ENCODE results near the gene PPP1R26. TPM values are rescaled to one million over a fixed set of nuclear protein-coding genes. Genes with fewer than 3 reads are reported as not detected.
A peak's percentile ranks its signal among the peaks of the same experiment; 100 is the strongest.
"Not testable (repeated sequence)": the region's sequence is repeated elsewhere in the genome, so short reads cannot be mapped to it uniquely, and the experiment has no call there.

The PPP1R26 gene
- total RNA-seq, 1 donor from 2014 or later, result 35.5 TPM

DNA sequence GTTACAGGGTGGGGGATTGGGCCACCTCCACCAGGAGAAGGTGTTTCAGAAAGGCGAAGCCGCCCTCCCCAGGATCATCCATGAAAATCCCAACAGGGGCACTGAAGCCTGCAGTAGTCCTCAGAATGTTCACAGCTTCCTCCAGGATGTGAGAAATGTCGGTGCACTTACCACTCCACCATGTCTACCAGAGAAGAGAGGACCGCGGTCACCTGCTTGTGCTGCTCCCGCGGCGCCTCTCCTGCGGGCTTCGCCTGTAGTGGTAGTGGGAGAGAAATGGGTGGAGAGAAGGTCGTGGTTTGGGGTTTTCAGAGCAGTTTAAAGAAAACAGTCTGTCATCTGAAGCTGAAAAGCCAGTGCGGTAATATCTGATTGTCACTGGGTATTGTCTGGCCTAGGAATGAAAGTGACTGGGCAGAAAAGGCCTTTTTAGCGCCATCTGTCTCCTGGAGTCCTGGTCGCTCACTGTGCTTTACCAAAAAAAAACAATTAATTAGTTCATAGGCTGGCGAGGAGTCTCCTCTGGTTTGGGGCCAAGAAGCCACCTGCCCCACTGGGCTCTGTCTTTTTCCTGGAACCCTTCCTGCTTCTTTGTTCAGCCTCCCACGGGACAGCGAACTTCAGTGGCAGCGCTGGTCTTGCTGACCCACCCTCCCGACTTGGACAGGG, 23.0 kb upstream of the PPP1R26 start:
- FAIRE-seq (no peak), DNase-seq (ENCODE audit: low spot score in 2 of 2) (no peak)

DNA sequence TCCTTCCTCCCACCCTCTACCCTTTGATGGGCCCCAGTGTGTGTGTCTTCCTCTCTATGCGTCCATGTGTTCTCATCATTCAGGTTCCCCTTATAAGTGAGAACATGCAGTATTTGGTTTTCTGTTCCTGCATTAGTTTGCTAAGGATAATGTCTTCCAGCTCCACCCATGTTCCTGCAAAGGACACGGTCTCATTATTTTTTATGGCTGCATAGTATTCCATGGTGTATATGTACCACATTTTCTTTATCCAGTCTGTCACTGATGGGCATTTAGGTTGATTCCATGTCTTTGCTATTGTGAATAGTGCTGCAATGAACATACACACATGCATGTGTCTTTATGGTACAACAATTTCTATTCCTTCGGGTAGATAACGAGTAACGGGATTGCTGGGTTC, 21.1 kb upstream of the PPP1R26 start:
- not testable (repeated sequence) for FAIRE-seq; DNase-seq (ENCODE audit: low spot score in 2 of 2)

DNA sequence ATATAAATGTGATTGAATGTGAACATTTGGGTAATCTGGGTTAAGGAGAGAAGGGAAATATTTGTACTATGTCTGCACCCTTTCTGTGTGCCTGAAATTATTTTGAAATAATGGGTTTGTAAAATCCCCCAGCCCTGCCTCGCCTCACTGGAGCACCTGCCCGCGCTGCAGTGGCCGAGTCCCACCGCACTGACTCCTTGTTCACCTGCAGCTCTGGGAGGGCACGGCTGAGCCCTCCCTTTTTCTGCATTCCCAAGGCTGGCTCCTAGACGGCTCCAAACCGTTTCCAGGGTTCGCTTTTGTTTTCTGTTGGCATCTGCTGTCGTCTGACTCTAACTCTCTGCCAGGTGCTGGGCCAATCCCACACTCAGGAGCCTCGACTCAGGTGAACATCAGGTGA, 17.6 kb upstream of the PPP1R26 start:
- DNase-seq (ENCODE audit: low spot score in 2 of 2) (no peak), FAIRE-seq (no peak)

DNA sequence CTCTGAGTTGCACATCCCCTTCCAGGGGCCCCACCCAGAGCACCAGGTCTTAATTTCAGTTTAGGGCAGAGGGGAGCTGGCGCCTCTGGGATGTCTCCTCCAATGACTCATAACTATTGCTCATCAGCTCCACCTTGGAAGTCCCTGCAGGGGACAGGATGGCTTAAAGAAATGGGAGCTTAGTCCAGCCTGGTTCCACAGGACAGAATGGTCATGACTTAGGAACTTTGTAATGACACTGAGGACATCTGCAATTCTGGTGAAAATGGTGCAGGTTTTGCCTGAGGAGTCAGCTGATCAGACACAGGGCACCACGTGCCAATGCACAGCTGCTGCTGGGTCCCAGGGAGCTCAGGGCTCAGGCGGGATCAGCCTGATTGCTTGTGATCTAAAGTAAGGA, 16.4 kb upstream of the PPP1R26 start:
- FAIRE-seq, result no peak
- DNase-seq (ENCODE audit: low spot score in 2 of 2), result no peak

DNA sequence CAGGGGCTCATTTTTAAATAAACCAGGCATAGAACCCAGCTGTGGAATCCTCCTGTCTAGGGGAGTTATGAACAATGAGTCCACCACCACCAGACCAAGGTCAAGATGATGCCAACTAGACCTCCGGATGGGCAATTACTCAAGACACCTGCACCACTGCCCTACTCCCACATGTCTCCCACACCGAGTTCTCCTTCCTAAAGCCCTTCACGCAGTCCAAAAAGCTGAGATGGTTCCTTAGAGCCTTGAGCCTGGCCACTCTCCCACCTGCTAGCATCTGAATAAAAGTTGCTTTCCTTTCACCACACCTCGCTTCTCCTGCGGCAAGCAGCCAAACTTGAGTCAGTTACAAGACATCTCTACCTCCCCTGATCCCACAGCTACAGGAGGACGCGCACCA, 15.4 kb upstream of the PPP1R26 start:
- no peak for DNase-seq (ENCODE audit: low spot score in 2 of 2)
- FAIRE-seq, result no peak

DNA sequence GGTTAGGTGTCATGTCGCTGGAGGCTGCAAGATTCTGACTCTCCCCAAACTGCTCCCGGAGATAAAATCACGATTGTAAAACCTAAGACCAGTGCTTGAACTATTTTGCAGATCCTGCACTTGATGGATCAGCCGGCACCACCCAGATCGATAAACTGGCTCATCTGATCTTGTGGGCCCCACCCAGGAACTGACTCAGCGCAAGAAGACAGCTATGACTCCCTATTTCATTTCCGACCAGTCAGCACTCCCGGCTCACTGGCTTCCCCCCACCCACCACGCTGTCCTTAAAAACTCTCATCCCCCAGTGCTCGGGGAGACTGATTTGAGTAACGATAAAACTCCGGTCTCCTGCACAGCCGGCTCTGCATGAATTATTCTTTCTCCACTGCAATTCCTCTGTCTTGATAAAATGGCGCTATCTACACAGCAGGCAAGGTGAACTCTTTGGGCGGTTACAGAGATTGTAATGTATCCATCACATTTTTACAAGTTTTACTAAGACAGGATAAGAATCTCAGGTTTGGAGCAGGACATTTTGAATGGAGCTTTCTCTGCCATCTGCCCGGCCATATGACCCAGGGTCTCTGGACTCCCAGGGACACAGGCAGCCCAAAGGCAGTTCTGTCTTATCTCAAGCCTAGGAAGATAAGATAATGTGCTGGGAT, 10.6 kb upstream of the PPP1R26 start:
- DNase-seq (ENCODE audit: low spot score in 2 of 2) (no peak), FAIRE-seq (no peak)

DNA sequence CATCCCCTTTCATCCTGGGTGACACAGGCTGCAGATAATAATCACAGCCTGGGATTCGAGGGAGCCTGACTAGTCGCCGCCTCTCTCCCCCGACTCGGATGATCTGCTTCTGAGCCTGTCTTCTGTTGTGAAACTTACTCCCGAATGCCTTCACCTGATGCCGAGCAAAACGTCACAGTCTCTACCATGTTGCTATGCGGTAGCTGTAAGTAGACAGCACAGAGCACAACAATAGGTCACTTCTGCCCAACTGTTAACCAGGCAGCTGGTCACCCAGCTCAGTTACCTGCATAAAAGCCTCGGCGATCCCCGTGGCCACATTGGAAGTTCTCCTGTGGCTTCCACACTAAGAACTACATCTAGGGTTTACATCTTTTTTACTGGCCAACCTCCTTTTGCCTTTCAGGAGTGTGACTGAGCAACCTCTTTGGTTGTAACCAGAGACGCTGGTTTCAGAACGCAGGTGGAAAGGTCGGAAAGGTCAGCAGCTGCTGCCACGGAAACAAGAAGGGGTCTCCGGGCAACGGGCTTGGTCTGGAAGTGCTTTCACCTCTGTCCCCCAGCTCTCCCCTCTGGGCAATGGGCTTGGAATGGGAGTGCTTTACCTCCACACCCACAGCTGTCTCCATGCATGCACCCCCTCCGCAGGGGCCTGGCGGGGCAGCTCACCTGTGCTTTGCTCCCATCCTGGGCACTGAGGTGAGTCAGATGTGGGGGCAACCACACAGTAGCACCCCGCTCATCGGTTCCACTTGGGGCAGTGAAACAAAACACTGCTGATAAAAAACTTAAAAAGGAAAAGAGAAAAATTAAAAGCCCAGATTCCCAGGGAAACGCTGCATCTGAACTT, 7.6 kb upstream of the PPP1R26 start:
- DNase-seq (ENCODE audit: low spot score in 2 of 2) (no peak), FAIRE-seq (no peak)

DNA sequence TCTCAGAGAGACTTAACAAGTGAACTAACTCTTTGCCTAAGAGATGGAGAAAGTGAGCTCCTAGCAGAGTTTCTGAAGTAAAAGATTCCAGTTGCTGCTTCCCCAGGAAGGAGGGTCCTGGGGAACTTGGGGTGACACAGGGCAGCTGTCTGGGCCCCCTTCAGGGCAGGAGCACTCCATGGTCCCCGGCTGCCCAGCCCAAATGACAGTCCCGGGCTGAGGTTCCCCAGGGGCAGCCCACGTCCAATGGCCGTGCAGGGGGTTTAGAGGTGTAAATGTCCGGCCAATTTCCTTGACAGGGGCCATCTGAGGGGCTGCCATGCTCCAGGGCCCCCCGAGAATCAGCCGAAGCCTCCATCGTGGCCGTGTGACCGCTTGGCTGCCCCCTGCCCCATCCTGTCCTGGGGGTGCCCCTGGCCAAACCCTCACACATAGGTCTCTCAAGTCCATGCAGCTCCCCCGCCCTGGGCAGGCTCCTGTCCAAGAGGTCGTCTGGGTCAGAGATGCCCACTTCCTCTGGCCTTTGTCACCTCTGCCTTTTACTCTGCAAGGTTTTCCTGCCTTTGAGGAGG, 5.5 kb upstream of the PPP1R26 start:
- DNase-seq (ENCODE audit: low spot score in 2 of 2) (no peak), FAIRE-seq (no peak)

DNA sequence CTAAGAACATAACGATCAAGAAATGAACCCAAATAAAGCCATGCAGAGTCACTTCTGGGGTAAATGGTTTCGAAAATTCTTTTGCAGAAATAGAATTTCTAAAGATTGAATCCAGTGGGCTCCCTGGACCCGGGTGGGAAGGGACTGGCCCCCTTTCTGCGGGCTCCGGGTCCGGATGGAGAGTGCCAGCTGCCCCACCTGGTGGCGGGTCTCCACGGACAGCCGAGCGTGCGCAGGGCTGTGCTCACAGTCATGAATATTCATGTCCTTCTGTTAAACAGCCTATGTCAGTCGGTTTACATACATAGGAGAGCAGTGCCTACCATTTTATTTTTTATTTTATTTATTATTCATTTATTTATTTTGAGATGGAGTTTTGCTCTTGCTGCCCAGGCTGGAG, 4.7 kb upstream of the PPP1R26 start:
- FAIRE-seq (no peak), DNase-seq (ENCODE audit: low spot score in 2 of 2) (peak in 1 of 2 donors; percentile 73)

DNA sequence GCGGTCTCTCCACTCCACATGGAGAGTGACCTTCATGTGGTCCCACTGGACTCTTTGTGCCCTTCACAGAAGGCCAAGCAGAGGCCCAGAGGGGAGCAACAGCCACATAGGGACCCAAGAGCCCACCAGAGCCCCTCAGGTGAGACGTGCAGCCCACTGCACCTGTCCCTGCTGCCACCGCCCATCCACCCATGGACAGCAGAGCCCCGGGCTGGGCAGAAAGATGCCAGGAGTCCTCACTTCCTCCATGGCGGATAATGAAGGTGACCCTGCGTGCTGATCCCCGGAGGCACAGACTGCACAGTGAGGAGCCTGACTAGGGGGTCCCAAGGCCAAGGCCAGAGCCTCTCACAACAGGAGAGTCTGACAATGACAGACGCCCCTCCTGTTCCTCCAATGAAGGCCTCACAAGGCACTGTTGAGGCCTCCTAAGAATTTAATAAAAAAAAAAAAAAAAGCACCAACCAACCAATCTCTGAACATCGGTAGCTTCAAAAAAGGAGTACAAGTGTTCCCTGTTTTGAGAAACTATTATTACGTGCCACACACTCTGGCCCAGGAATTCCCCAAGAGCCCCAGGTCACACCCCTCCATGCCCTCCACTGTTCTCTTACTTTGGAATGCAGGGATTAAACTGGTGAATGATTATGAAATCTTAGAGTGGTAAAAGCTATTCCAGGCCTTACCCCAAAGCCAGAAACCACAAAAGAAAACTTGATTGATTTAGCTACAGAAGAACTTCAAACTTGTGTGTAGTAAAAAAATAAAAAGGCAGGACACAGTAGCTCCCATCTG, 2.8 kb upstream of the PPP1R26 start:
- FAIRE-seq, result no peak

DNA sequence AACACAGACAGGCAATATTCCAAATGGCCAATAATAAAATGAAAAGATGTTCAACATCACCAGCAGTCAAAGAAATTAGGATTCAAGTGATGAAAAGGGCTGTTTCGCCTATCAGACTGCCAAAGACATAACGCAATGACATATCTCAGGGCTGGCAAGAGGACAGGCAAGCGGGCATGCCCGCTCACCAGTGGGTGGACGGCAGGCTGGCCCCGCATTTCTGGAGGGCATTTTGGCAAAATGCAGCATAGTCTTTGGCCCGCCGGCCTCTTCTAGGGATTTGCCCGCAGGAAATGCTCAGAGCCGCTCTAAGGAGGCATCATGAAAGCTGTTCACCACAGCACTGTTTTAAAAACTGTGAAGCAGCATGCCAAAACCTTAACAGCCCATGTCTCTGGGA, 1.4 kb upstream of the PPP1R26 start:
- no peak for DNase-seq (ENCODE audit: low spot score in 2 of 2)
- FAIRE-seq, result no peak

More for the DNA sequence above, 2.8 kb upstream of the PPP1R26 start:
- no peak for DNase-seq (ENCODE audit: low spot score in 2 of 2)

DNA sequence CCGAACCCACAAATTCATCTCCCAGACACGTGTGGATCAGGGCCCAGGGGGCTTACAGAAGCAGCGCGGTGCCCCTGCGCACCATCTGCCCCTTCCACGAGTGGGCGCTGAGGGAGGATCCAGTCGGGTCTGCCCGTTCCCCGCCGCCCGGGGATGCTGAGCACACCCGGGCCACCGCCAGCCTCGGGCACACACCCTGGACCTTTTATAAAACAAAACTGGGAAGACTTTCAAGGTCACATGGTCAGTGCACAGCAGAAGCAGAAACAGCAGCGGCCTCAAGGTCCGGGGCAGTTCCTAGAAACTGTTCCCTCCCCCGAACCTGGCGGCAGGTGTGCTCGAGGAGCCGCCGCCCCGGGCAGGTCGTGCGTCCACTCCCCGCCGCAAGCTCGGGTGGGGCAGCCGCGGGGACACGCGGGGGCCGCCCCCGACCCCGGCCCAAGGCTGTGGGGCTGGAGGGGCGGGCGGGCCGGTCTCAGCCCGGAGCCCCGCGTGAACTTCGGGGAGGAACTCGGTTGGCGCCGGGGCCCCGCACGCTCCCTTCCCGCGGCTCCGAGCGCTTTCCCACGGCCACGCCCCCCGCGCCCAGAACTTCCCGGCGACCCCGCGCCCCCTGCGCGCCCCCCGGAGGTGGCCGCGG, 633 bp upstream of the PPP1R26 start:
- peak; percentile 61 to 65 for DNase-seq (ENCODE audit: low spot score in 2 of 2)
- FAIRE-seq, result no peak

DNA sequence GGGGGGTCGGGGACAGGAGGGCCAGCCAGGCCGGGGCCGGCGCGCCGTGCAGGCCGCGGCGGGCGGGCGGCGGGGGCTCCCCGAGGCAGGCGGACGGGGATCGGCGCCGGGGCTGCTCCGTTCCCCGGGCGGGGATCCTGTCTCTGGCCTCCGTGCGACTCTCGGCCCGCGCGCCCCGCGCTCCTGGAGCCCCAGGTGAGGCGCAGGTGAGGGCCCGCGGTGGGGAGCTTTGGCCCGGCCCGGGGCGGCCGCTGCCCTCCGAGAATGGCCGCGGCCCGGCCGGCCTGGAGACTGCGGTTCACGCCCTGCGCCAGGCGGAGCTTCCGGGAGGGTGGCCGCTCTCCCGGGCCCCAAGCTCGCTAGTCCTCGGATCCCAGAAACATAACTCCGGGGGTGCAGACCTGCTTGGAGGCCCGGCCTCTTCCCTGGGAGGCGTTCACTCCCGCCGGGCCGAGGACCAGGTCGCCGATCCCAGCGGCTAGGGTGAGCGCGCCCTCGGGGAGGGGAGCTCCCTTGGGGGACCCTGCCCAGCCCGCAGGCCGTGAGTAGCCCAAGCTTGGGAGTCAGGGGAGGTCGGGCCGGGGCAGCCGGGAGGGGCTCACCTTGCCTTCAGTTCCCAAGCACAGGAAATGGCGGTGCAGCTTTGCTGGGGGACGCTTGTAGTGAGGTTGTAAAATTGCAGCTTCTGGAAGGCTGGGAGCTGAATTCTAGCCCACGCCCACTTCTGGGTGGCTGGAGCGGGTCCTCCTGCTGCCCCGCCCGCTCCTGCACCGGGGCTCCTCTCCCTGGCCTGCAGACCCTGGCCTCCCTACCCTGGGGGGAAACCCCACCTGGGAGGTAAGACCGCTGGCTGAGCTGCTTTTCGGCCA, 723 bp downstream of the PPP1R26 start:
- no peak for DNase-seq (ENCODE audit: low spot score in 2 of 2)
- no peak for FAIRE-seq

DNA sequence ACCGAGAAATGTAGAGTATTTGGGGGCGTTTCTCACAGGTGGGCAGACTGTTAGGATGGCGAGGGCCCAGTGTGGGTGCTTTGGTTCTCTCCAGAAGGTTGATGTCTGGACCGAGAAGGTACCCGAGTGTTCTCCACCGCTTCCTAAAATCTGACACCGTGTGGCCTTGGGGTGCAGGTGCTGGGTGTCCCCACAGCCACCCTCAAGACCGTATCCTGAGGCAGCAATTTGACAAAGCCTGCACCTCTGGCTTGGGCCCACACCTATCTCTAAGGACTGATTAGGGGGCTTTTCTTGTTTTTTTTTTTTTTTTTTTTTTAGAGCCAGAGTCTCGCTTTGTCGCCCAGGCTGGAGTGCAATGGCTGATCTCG, 1.3 kb downstream of the PPP1R26 start:
- no peak for DNase-seq (ENCODE audit: low spot score in 2 of 2)
- no peak for FAIRE-seq

DNA sequence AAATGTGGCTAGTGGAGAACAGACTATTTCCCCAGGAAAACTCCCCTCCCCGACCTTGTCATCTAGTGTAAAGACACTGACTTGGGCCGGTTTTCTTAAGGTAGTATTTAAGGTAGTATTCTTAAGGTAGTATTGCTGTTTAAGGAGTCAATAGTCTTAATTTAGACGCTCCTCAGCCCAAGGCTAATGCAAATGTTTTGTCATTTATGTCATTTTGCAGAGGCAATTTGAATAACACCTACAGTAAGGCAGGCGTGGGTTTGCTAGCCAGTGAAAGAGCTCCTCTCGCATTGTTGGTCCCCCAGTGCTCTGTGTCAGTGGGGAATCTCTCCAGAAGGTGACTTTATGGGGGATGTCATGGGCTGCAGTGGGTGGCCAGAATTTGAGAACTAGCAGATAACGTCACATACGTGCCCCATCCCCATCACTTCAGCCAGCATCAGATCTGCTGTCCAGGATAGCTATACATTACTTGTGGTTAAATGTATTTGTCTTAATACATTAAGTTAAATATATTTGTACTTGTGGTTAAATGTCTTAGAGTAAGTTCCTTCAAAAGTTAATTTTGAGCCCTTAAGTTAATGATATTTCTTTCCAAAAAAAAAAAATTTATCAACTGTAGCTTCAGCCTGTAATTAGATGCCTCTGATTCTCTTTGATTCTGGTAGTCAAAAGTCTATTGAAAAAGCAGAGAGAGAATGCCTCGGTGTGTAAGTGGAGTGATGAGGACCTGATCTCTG, 2.6 kb downstream of the PPP1R26 start:
- DNase-seq (ENCODE audit: low spot score in 2 of 2) (no peak), FAIRE-seq (no peak)

DNA sequence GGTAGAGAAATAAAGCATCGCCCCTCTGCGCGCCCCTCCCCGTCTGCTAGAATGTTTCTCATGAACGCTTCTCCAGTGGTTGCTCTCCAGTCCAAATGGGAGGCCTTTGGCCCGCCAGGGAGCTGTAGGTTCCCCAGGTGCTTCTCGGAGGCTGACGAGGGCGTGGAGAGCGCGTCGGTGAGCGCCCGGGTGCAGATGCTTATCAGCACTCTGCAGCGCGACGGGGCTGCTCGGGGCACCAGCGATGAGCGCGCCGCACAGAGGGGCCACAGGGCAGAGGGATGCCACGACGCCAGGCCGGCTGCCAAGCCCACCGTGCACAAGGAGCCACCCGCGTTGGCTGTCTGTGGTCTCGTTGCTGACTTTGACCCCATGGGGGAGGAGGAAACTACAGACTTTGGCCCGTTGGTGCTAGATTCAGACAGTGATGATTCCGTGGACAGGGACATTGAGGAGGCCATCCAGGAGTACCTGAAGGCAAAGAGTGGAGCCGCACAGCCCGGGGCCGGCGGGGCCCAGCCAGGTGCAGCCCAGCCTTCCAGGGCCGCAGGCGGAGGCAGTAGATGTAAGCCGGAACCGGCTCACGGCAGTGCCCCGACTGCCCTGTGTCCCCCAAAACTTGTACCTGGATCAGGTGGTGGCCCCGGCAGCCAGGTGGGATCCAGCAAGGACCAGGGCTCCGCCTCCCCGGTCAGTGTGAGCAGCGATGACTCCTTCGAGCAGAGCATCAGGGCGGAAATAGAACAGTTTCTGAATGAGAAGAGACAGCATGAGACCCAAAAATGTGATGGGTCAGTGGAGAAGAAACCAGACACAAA, 5.1 kb downstream of the PPP1R26 start:
- no peak for FAIRE-seq
- no peak for DNase-seq (ENCODE audit: low spot score in 2 of 2)

DNA sequence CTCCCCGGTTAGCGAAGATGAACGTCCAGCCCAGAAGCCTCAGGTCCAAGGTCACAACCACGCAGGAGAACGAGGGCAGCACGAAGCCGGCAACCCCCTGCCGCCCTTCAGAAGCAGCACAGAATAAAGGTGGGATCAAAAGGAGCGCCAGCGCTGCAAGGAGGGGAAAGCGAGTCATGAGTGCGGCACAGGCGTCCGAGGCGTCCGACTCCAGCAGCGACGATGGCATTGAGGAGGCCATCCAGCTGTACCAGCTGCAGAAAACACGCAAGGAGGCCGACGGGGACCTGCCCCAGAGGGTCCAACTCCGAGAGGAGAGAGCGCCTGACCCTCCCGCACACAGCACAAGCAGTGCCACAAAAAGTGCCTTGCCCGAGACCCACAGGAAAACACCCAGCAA, 5.8 kb downstream of the PPP1R26 start:
- no peak for FAIRE-seq
- no peak for DNase-seq (ENCODE audit: low spot score in 2 of 2)

All from frontal cortex (tissue), 4 donors.